HepG2 (cell line): ENCODE results near the gene ICAM5. TPM values are rescaled to one million over a fixed set of nuclear protein-coding genes. Genes with fewer than 3 reads are reported as not detected.
A peak's percentile ranks its signal among the peaks of the same experiment; 100 is the strongest.

Experiments
- BRD4 ChIP-seq: sonication (generic); formaldehyde crosslinking; IDR thresholded peaks from 2 replicates; pipeline ENCODE4 v1.4.0; 2020; ENCODE audit warnings: missing genetic modification reagents
- CREM ChIP-seq, 2 experiments: sonication (generic) in 1 of 2; formaldehyde crosslinking in 1 of 2; IDR thresholded peaks; 2 replicates each; pipeline versions ENCODE4 v1.4.0 to v1.6.1; 2016 to 2020; ENCODE audit warnings: antibody characterized with exemption in 1 of 2, mild to moderate bottlenecking in 1 of 2, missing genetic modification reagents in 1 of 2
- ETV5 ChIP-seq: IDR thresholded peaks from 2 replicates; pipeline ENCODE4 v1.6.1; 2018; ENCODE audit warnings: missing biosample characterization, missing genetic modification reagents, inconsistent platforms, borderline replicate concordance
- HOXA9 ChIP-seq: sonication (generic); formaldehyde crosslinking; IDR thresholded peaks from 2 replicates; pipeline ENCODE4 v1.8.1; 2022; ENCODE audit warnings: missing genetic modification reagents, mild to moderate bottlenecking, moderate library complexity, borderline replicate concordance
- PLSCR1 ChIP-seq: sonication (generic); formaldehyde crosslinking; IDR thresholded peaks from 2 replicates; pipeline ENCODE4 v1.5.0; 2020; ENCODE audit warnings: missing genetic modification reagents, mild to moderate bottlenecking, borderline replicate concordance
- SAP130 ChIP-seq: IDR thresholded peaks from 2 replicates; pipeline ENCODE4 v1.6.1; 2016; ENCODE audit warnings: low read depth
- TRAFD1 ChIP-seq: sonication (generic); formaldehyde crosslinking; IDR thresholded peaks from 2 replicates; pipeline ENCODE4 v1.5.1; 2020; ENCODE audit warnings: missing genetic modification reagents, mild to moderate bottlenecking, borderline replicate concordance
- ZNF253 ChIP-seq: sonication (generic); formaldehyde crosslinking; IDR thresholded peaks from 2 replicates; pipeline ENCODE4 v1.8.0; 2022; ENCODE audit warnings: mild to moderate bottlenecking, missing genetic modification reagents, borderline replicate concordance
- ZNF275 ChIP-seq: sonication (generic); formaldehyde crosslinking; IDR thresholded peaks from 2 replicates; pipeline ENCODE4 v1.8.0; 2022; ENCODE audit warnings: missing genetic modification reagents, mild to moderate bottlenecking, inconsistent platforms, borderline replicate concordance
- ZNF335 ChIP-seq: sonication (generic); formaldehyde crosslinking; IDR thresholded peaks from 2 replicates; pipeline ENCODE4 v1.4.0; 2020; ENCODE audit warnings: missing genetic modification reagents
- ZNF512 ChIP-seq: sonication (generic); formaldehyde crosslinking; IDR thresholded peaks from 2 replicates; pipeline ENCODE4 v1.4.0; 2020; ENCODE audit warnings: mild to moderate bottlenecking, missing genetic modification reagents
- ZNF598 ChIP-seq: sonication (generic); formaldehyde crosslinking; IDR thresholded peaks from 2 replicates; pipeline ENCODE4 v1.5.1; 2020; ENCODE audit warnings: mild to moderate bottlenecking, missing genetic modification reagents, borderline replicate concordance
- ZNF704 ChIP-seq: sonication (generic); formaldehyde crosslinking; IDR thresholded peaks from 2 replicates; pipeline ENCODE4 v1.8.1; 2023; ENCODE audit warnings: mild to moderate bottlenecking, inconsistent platforms, moderate library complexity, missing genetic modification reagents, borderline replicate concordance
- ZNF788 ChIP-seq: sonication (generic); formaldehyde crosslinking; IDR thresholded peaks from 2 replicates; pipeline ENCODE4 v1.5.0; 2020; ENCODE audit warnings: mild to moderate bottlenecking, missing genetic modification reagents, borderline replicate concordance
- ZNF790 ChIP-seq: sonication (generic); formaldehyde crosslinking; IDR thresholded peaks from 2 replicates; pipeline ENCODE4 v1.8.0; 2022; ENCODE audit warnings: missing genetic modification reagents, mild to moderate bottlenecking, borderline replicate concordance
- ZNF841 ChIP-seq: sonication (generic); formaldehyde crosslinking; IDR thresholded peaks from 2 replicates; pipeline ENCODE4 v1.8.1; 2023; ENCODE audit warnings: missing genetic modification reagents, borderline replicate concordance
- ZXDC ChIP-seq: sonication (generic); formaldehyde crosslinking; IDR thresholded peaks from 2 replicates; pipeline ENCODE4 v1.5.0; 2020; ENCODE audit warnings: mild to moderate bottlenecking, missing genetic modification reagents
- polyA plus RNA-seq, 8 experiments: library from polyadenylated mRNA; depleted of rRNA in 3 of 8; stranded (reverse) in 7 of 8; unstranded in 1 of 8; fragments of >200 nt; fragmentation: Illumina TruSeq in 4 of 8; extraction: Trizol in 4 of 8; gene quantifications; 2 replicates each; pipeline versions ENCODE4 v1.2.1 to v1.2.3, GENCODE V29; 2011 to 2016; ENCODE audit warnings: low read depth in 4 of 8, missing spikeins in 1 of 8, mixed read lengths in 1 of 8; ENCODE audit not compliant: insufficient read depth in 1 of 8
- total RNA-seq, 5 experiments: library from RNA; depleted of rRNA; stranded (reverse); fragments of >200 nt; fragmentation: Illumina TruSeq; extraction: Trizol; gene quantifications; 2 replicates each; pipeline ENCODE4 v1.2.3, GENCODE V29; 2016; ENCODE audit warnings: low read depth in 1 of 5

ICAM5 gene
- total and polyA plus RNA-seq, 2 of the 13 experiments (the other 11 are each of a cell fraction or from before 2014, with no cell fraction given) = 0.46 to 1.6 TPM

GRCh38 chr19:10251792-10252694, 37.7 kb upstream of the ICAM5 start, which contains the start of gene MRPL4 (continued):
- TF ChIP-seq TRAFD1 (CRISPR knock-in tag) (0 out of 2 replicates have a peak, but pooled peaks have one; percentile 56), ZNF512 (CRISPR knock-in tag) (no peak), ZNF253 (CRISPR knock-in tag) (no peak), ZNF841 (CRISPR knock-in tag) (no peak), PLSCR1 (CRISPR knock-in tag) (no peak), ZNF335 (CRISPR knock-in tag) (0 out of 2 replicates have a peak, but pooled peaks have one; percentile 66), ETV5 (CRISPR knock-in tag) (peak; percentile 60), HOXA9 (CRISPR knock-in tag) (0 out of 2 replicates have a peak, but pooled peaks have one; percentile 45), ZNF704 (peak; percentile 87), SAP130 (CRISPR knock-in tag) (peak; percentile 98), ZNF790 (CRISPR knock-in tag) (peak; percentile 58; the same call in 1 of the 2 replicates), ZNF598 (CRISPR knock-in tag) (peak; percentile 85; the same call in 1 of the 2 replicates), BRD4 (CRISPR knock-in tag) (peak; percentile 91), ZXDC (CRISPR knock-in tag) (peak; percentile 41; the same call in 1 of the 2 replicates), ZNF788 (CRISPR knock-in tag) (peak; percentile 90; the same call in 1 of the 2 replicates), ZNF275 (CRISPR knock-in tag) (peak; percentile 72), CREM (IDR thresholded peaks at IDR 0.05) (peak; percentile 96), CREM (CRISPR knock-in tag; IDR thresholded peaks at IDR 0.05) (peak; percentile 93)
